Gastroesophageal sphincter (tissue), 3 donors: Measurements from ENCODE around the gene MYDGF.

Experiments used
- EP300 ChIP-seq: sonication (generic); formaldehyde crosslinking; IDR thresholded peaks from one replicate; pipeline ENCODE4 v1.6.1; 2017; ENCODE audit warnings: antibody characterized with exemption, mild to moderate bottlenecking
- POLR2AphosphoS5 ChIP-seq: sonication (generic); formaldehyde crosslinking; IDR thresholded peaks from one replicate; pipeline ENCODE4 v1.6.1; 2017; ENCODE audit warnings: antibody characterized with exemption
- TF ChIP-seq, protein P1 (sequence below), 4 experiments: fragments of 200-600 bp in 2 of 4; fragments of 450-650 bp in 2 of 4; sonication (generic) in 1 of 4; IDR thresholded peaks; one replicate each; pipeline ENCODE4 v1.5.1; 2017 to 2019; ENCODE audit warnings: antibody characterized with exemption in 4 of 4, mild to moderate bottlenecking in 2 of 4, moderate library complexity in 2 of 4

DNA sequence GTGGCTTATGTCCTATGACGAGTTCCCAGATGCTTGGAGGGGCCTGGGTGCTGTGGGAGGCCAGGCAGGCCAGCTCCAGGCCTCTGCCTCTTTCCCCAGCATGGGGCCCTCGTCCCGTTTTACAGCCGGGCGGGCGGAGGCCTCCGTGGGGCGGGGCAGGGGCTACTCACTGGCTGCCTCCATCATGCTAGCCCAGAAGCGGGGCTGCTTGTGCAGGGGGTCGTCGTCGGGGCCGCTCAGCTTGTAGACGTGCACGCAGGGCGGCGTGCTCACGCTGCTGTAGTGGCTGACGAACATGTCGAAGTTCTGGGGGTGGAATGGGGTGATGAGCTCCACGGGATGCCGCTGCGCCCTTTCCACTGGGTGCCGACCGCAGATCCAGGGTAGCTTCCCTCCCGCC is 18.4 kb upstream of the MYDGF start:
- TF ChIP-seq, protein P1, sequence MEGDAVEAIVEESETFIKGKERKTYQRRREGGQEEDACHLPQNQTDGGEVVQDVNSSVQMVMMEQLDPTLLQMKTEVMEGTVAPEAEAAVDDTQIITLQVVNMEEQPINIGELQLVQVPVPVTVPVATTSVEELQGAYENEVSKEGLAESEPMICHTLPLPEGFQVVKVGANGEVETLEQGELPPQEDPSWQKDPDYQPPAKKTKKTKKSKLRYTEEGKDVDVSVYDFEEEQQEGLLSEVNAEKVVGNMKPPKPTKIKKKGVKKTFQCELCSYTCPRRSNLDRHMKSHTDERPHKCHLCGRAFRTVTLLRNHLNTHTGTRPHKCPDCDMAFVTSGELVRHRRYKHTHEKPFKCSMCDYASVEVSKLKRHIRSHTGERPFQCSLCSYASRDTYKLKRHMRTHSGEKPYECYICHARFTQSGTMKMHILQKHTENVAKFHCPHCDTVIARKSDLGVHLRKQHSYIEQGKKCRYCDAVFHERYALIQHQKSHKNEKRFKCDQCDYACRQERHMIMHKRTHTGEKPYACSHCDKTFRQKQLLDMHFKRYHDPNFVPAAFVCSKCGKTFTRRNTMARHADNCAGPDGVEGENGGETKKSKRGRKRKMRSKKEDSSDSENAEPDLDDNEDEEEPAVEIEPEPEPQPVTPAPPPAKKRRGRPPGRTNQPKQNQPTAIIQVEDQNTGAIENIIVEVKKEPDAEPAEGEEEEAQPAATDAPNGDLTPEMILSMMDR (IDR thresholded peaks at IDR 0.05), result no peak
- TF ChIP-seq POLR2AphosphoS5 (no peak), EP300 (no peak)
